Measurements from ENCODE around the gene MTARC1.

DNA sequence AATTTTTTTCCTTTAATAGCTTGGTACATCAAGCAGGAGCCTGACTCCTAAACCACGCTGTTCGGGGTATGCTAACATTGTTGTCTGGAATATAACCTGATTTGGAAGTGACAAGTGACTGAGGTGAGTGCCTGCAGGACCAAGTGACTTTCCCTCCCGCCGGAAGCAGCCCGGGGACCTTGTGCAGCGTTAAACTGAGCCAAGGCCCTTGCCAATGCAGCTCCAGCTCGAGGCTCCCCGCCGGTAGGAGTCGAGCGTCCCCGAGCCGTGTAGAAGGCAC is 716 bp upstream of the MTARC1 start:
- no peak for TF ChIP-seq POLR2A (IDR thresholded peaks at IDR 0.05; ENCODE audit: borderline replicate concordance, extremely low read depth, insufficient read depth, insufficient read length)
- TF ChIP-seq EZH2 (IDR thresholded peaks at IDR 0.05) = no peak
- TF ChIP-seq, protein P1, sequence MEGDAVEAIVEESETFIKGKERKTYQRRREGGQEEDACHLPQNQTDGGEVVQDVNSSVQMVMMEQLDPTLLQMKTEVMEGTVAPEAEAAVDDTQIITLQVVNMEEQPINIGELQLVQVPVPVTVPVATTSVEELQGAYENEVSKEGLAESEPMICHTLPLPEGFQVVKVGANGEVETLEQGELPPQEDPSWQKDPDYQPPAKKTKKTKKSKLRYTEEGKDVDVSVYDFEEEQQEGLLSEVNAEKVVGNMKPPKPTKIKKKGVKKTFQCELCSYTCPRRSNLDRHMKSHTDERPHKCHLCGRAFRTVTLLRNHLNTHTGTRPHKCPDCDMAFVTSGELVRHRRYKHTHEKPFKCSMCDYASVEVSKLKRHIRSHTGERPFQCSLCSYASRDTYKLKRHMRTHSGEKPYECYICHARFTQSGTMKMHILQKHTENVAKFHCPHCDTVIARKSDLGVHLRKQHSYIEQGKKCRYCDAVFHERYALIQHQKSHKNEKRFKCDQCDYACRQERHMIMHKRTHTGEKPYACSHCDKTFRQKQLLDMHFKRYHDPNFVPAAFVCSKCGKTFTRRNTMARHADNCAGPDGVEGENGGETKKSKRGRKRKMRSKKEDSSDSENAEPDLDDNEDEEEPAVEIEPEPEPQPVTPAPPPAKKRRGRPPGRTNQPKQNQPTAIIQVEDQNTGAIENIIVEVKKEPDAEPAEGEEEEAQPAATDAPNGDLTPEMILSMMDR (IDR thresholded peaks at IDR 0.05 in 2 of 3, conservative IDR thresholded peaks at IDR 0.05 in 1 of 3; ENCODE audit: borderline replicate concordance in 1 of 3, insufficient read depth in 1 of 3, low read depth in 2 of 3, low read length in 2 of 3) = no peak
- no peak for TF ChIP-seq EZH2phosphoT487 (IDR thresholded peaks at IDR 0.05; ENCODE audit: borderline replicate concordance)
- no peak for TF ChIP-seq JUND (IDR thresholded peaks at IDR 0.05)
